OCI-LY7 (cell line): ENCODE data around the gene MCCD1. TPM values are rescaled to one million over a fixed set of nuclear protein-coding genes. Genes with fewer than 3 reads are reported as not detected.

Source experiments
- BruUV-seq: library from RNA; stranded (reverse); fragments of 400-500 nt; replicated peaks from 2 replicates; lab custom pipeline; 2021; lab: Mats Ljungman, UMichigan
- CTCF ChIA-PET: fragments of 300-600 bp; sonication (Branson Sonifier 250); formaldehyde crosslinking; loops from one replicate; lab custom pipeline; 2022; ENCODE audit warnings: antibody characterized with exemption; ENCODE audit not compliant: unreplicated experiment; lab: Charles Lee
- POLR2A ChIA-PET: fragments of 300-600 bp; sonication (Branson Sonifier 250); formaldehyde crosslinking; loops from one replicate; lab custom pipeline; 2022; ENCODE audit warnings: antibody characterized with exemption; lab: Charles Lee
- DNase-seq: peaks from one replicate; pipeline ENCODE4 v3.0.0-alpha.2; 2015; ENCODE audit warnings: low spot score
- H2AFZ ChIP-seq: fragments of 200-600 bp; sonication (generic), shearing (Covaris generic); 2 replicates; pipeline ENCODE4 v1.6.1; 2014; ENCODE audit warnings: mild to moderate bottlenecking, antibody characterized with exemption, low read length, moderate library complexity
- H3K27ac ChIP-seq: fragments of 200-600 bp; sonication (generic); 2 replicates; pipeline ENCODE4 v1.5.1; 2014; ENCODE audit warnings: mixed run types, low read depth, mild to moderate bottlenecking, moderate library complexity, low read length, inconsistent platforms; ENCODE audit not compliant: poor library complexity, severe bottlenecking
- H3K36me3 ChIP-seq: fragments of 200-600 bp; sonication (generic); 2 replicates; pipeline ENCODE4 v1.6.1; 2014; ENCODE audit warnings: mild to moderate bottlenecking, antibody characterized with exemption, low read length, moderate library complexity, mixed read lengths; ENCODE audit not compliant: insufficient read depth
- H3K4me1 ChIP-seq: fragments of 200-600 bp; sonication (generic); 2 replicates; pipeline ENCODE4 v1.5.1; 2014; ENCODE audit warnings: mild to moderate bottlenecking, low read length; ENCODE audit not compliant: insufficient read depth, poor library complexity, severe bottlenecking
- H3K4me2 ChIP-seq: fragments of 200-600 bp; sonication (generic); 2 replicates; pipeline ENCODE4 v1.6.1; 2014; ENCODE audit warnings: mild to moderate bottlenecking, low read length
- H3K4me3 ChIP-seq: fragments of 200-600 bp; sonication (generic); 2 replicates; pipeline ENCODE4 v1.5.1; 2014; ENCODE audit warnings: mild to moderate bottlenecking, low read depth, low read length; ENCODE audit not compliant: poor library complexity, severe bottlenecking
- H3K79me2 ChIP-seq: fragments of 200-600 bp; sonication (generic); 2 replicates; pipeline ENCODE4 v1.6.1; 2016; ENCODE audit warnings: low read depth, mild to moderate bottlenecking, low read length, moderate library complexity, mixed read lengths; ENCODE audit not compliant: insufficient read depth
- H3K9me2 ChIP-seq: fragments of 200-600 bp; sonication (generic); 2 replicates; pipeline ENCODE4 v1.6.1; 2016; ENCODE audit warnings: mild to moderate bottlenecking, low read length, mixed read lengths; ENCODE audit not compliant: insufficient read depth
- H3K9me3 ChIP-seq: fragments of 200-600 bp; sonication (generic); 2 replicates; pipeline ENCODE4 v1.6.1; 2014; ENCODE audit warnings: mild to moderate bottlenecking, mixed run types, low read length, mixed read lengths
- H4K20me1 ChIP-seq: fragments of 200-600 bp; sonication (generic); 2 replicates; pipeline ENCODE4 v1.6.1; 2014; ENCODE audit warnings: mild to moderate bottlenecking, antibody characterized with exemption, low read length, moderate library complexity, mixed read lengths; ENCODE audit not compliant: insufficient read depth
- CTCF ChIP-seq: fragments of 200-600 bp; sonication (generic); conservative IDR thresholded peaks from 2 replicates; pipeline ENCODE4 v1.5.1; 2014; ENCODE audit warnings: mild to moderate bottlenecking, antibody characterized with exemption, low read length, moderate library complexity, mixed read lengths
- EZH2phosphoT487 ChIP-seq: fragments of 200-600 bp; sonication (generic); IDR thresholded peaks from 2 replicates; pipeline ENCODE4 v1.6.1; 2018; ENCODE audit warnings: low read depth, borderline replicate concordance, mild to moderate bottlenecking, mixed run types, antibody characterized with exemption, low read length, moderate library complexity, mixed read lengths
- intact Hi-C: fragments of 100-400 bp; cut with micrococcal nuclease; formaldehyde crosslinking; loops from one replicate; pipeline ENCODE4 v1.10.0; 2022; ENCODE audit not compliant: unreplicated experiment
- total RNA-seq, 2 experiments: library from RNA; depleted of rRNA in 1 of 2; stranded (reverse); fragments of >200 nt in 1 of 2; shearing (Covaris generic) in 1 of 2; gene quantifications; 2 replicates each; pipeline ENCODE4 v1.2.3, GENCODE V29; 2014 to 2022

Gene MCCD1
- total RNA-seq, 2 experiments from 2014 or later = not detected

- CTCF ChIA-PET = interaction anchor here (1.2 kb wide), 1 partner anchor 10 kb away, joined by 4 read pairs; no protein-coding TSS in a partner anchor
- peak overlapping the region; percentile 83 for H3K27ac ChIP-seq
- peak overlapping the region; percentile 100 for H3K4me2 ChIP-seq
- peaks cover 52% of the 10 kb centered on the region for H3K36me3 ChIP-seq
- peaks cover 69% of the 10 kb centered on the region for H3K79me2 ChIP-seq
- no peaks in the 10 kb centered on the region for H3K9me2 ChIP-seq
- peak; percentile 83 for DNase-seq
- peaks cover 35% of the 10 kb centered on the region for H4K20me1 ChIP-seq
- H3K4me3 ChIP-seq = peak overlapping the region; percentile 77
- POLR2A ChIA-PET = interaction anchor here (0.6 to 3.1 kb wide), 20 partner anchors 10 to 195 kb away, joined by 3 to 20 read pairs (median 4); partner anchors contain the start of genes AIF1, BAG6, CLIC1 and GPANK1
- TF ChIP-seq EZH2phosphoT487 = no peak
- TF ChIP-seq CTCF = no peak
- H3K4me1 ChIP-seq = peaks cover 55% of the 10 kb centered on the region
- no peak overlapping the region for H2AFZ ChIP-seq
- intact Hi-C loops = loop anchor here (5.0 to 10.0 kb wide), 2 partner anchors 139 to 254 kb away; partner anchors contain the start of genes MICA and VARS1
- TSS peak; percentile 82 for BruUV-seq
- no peaks in the 10 kb centered on the region for H3K9me3 ChIP-seq
Observed at GRCh38 chr6:31541059-31541657, 12.4 kb downstream of the MCCD1 start.

- BruUV-seq = no TSS peak
- Histone ChIP-seq H4K20me1 (peaks cover 30% of the 10 kb centered on the region), H3K27ac (peak within 1 kb of the TSS; percentile 83), H3K79me2 (peaks cover 62% of the 10 kb centered on the region), H3K36me3 (peaks cover 44% of the 10 kb centered on the region), H3K4me1 (peaks cover 58% of the 10 kb centered on the region), H2AFZ (peak within 1 kb of the TSS; percentile 3; the same call in 1 of the 2 replicates), H3K4me2 (peak within 1 kb of the TSS; percentile 100), H3K9me2 (no peaks in the 10 kb centered on the region), H3K9me3 (no peaks in the 10 kb centered on the region), H3K4me3 (peak within 1 kb of the TSS; percentile 77)
- peak; percentile 98 for DNase-seq
- ChIA-PET POLR2A (interaction anchor here (0.6 to 3.1 kb wide), 20 partner anchors 10 to 1726 kb away, joined by 3 to 20 read pairs (median 5); partner anchors contain the start of genes AIF1, BAG6, CLIC1 and GPANK1), CTCF (interaction anchor here (1.2 kb wide), 1 partner anchor 9 kb away, joined by 4 read pairs; no protein-coding TSS in a partner anchor)
- intact Hi-C loops = loop anchor here (1.0 to 10.0 kb wide), 5 partner anchors 48 to 321 kb away; partner anchors contain the start of genes BAG6, MICA and VARS1
- no peak for TF ChIP-seq EZH2phosphoT487
Observed at GRCh38 chr6:31541658-31542521, 13.1 kb downstream of the MCCD1 start, which contains the start of gene DDX39B. Gene DDX39B, minus strand, starts transcription at chr6:31542003. Its CDS starts 1,471 bp downstream, at chr6:31540532.

GRCh38 chr6:31543639-31544038 is 14.9 kb downstream of the MCCD1 start:
- BruUV-seq = no TSS peak
- Histone ChIP-seq H3K4me2 (peak overlapping the region; percentile 100), H3K36me3 (peaks cover 29% of the 10 kb centered on the region), H3K79me2 (peaks cover 55% of the 10 kb centered on the region), H4K20me1 (peaks cover 26% of the 10 kb centered on the region), H3K27ac (no peak overlapping the region), H3K4me1 (peaks cover 61% of the 10 kb centered on the region), H3K4me3 (no peak overlapping the region), H3K9me3 (no peaks in the 10 kb centered on the region), H2AFZ (no peak overlapping the region), H3K9me2 (no peaks in the 10 kb centered on the region)
- ChIA-PET CTCF (no interaction called here), POLR2A (interaction anchor here (0.6 kb wide), 1 partner anchor 51 kb away, joined by 3 read pairs; no protein-coding TSS in a partner anchor)
- intact Hi-C loops = loop anchor here (5.0 to 10.0 kb wide), 2 partner anchors 141 to 251 kb away; partner anchors contain the start of genes MICA and VARS1
- no peak for DNase-seq
- no peak for TF ChIP-seq EZH2phosphoT487
